NCI-H345 treated with DMSO at 0.1 percent for 48 hours (cell line): ENCODE measurements around the gene AMBRA1.

Source experiments
- DNase-seq: peaks from one replicate; lab custom pipeline; 2025; ENCODE audit not compliant: unreplicated experiment; lab: John Stamatoyannopoulos, UW

The AMBRA1 gene

GRCh38 chr11:46593550-46594373, at the start of gene AMBRA1:
Gene AMBRA1 (minus strand): TSS chr11:46594023. CDS start chr11:46548380, 45,643 bp downstream.
- peak; percentile 69 for DNase-seq

GRCh38 chr11:46643531-46643930, 49.7 kb upstream of the AMBRA1 start:
- no peak for DNase-seq

- DNase-seq, result no peak
Observed at GRCh38 chr11:46642627-46643335, 49.0 kb upstream of the AMBRA1 start.

- no peak for DNase-seq
Observed at GRCh38 chr11:46641639-46642038, 47.8 kb upstream of the AMBRA1 start.

GRCh38 chr11:46640036-46640788, 46.4 kb upstream of the AMBRA1 start:
- no peak for DNase-seq

- no peak for DNase-seq
Observed at GRCh38 chr11:46639197-46639839, 45.5 kb upstream of the AMBRA1 start.

GRCh38 chr11:46637546-46637945, 43.7 kb upstream of the AMBRA1 start:
- DNase-seq, result no peak

GRCh38 chr11:46635557-46636139, 41.8 kb upstream of the AMBRA1 start:
- DNase-seq, result no peak

- DNase-seq, result no peak
Observed at GRCh38 chr11:46633291-46634217, 39.7 kb upstream of the AMBRA1 start.

GRCh38 chr11:46632502-46632901, 38.7 kb upstream of the AMBRA1 start:
- no peak for DNase-seq

GRCh38 chr11:46631676-46632075, 37.9 kb upstream of the AMBRA1 start:
- DNase-seq, result no peak

- DNase-seq, result no peak
Observed at GRCh38 chr11:46630237-46630636, 36.4 kb upstream of the AMBRA1 start.

- no peak for DNase-seq
Observed at GRCh38 chr11:46628961-46629360, 35.1 kb upstream of the AMBRA1 start.

- DNase-seq, result no peak
Observed at GRCh38 chr11:46625406-46625805, 31.6 kb upstream of the AMBRA1 start.

GRCh38 chr11:46618837-46619236, 25.0 kb upstream of the AMBRA1 start:
- DNase-seq, result no peak

- DNase-seq, result no peak
Observed at GRCh38 chr11:46617972-46618314, 24.1 kb upstream of the AMBRA1 start.

- peak; percentile 86 for DNase-seq
Observed at GRCh38 chr11:46617134-46617971, 23.5 kb upstream of the AMBRA1 start, which contains the start of the genes ATG13 and HARBI1. Gene ATG13 (plus strand): TSS chr11:46617553. CDS start chr11:46644292, 26,739 bp downstream. Gene HARBI1 (minus strand): TSS chr11:46617227. CDS start chr11:46616237, 990 bp downstream.

GRCh38 chr11:46616551-46617133, 22.8 kb upstream of the AMBRA1 start:
- DNase-seq, result peak; percentile 5
